K562 (cell line): ENCODE results near the gene WIPF2. TPM values are rescaled to one million over a fixed set of nuclear protein-coding genes. Genes with fewer than 3 reads are reported as not detected.

Experiments
- ATAC-seq: fragments of 200-7000 bp; cut with Tn5 transposase; 3 replicates; pipeline ENCODE4 v1.9.1; 2020; ENCODE audit warnings: moderate library complexity
- BruUV-seq: library from RNA; stranded (reverse); fragments of 400-500 nt; replicated peaks from 2 replicates; lab custom pipeline; 2021; lab: Mats Ljungman, UMichigan
- CTCF ChIA-PET: fragments of 300-600 bp; formaldehyde crosslinking; extraction: SDS; loops from one replicate; lab custom pipeline; 2021; ENCODE audit warnings: low intra/inter-chr PET ratio; lab: Yijun Ruan, JAX
- POLR2A ChIA-PET: fragments of 300-600, 350-650 bp; sonication (Branson Sonifier 250); formaldehyde crosslinking; extraction: SDS; loops from one replicate; lab custom pipeline; 2021; ENCODE audit warnings: antibody characterized with exemption, inconsistent platforms; lab: Yijun Ruan, JAX
- DNase-seq, 4 experiments: peaks; one replicate each; pipeline versions ENCODE4 v3.0.0 to v3.0.0-alpha.2; 2011 to 2018; ENCODE audit warnings: low spot score in 3 of 4, mixed read lengths in 3 of 4; ENCODE audit errors: extremely low read depth in 1 of 4
- FAIRE-seq: peaks from 2 replicates; lab custom pipeline; 2011; peaks lifted over from hg19 to GRCh38; lab: Jason Lieb, UNC
- H2AFZ ChIP-seq: 2 replicates; pipeline ENCODE4 v1.6.0; 2011; ENCODE audit warnings: low read depth, low read length, control low read depth, inconsistent platforms
- H3K27ac ChIP-seq: fragments of 200-600 bp; 3 replicates; pipeline ENCODE4 v1.8.0; 2011; ENCODE audit warnings: low read depth, mild to moderate bottlenecking, control low read depth, inconsistent platforms, low read length, moderate library complexity, mixed read lengths; ENCODE audit errors: extremely low read depth
- H3K27me3 ChIP-seq, 2 experiments: fragments of 300-600 bp in 1 of 2; 2 replicates in 1 of 2; 3 replicates in 1 of 2; pipeline versions ENCODE4 v1.6.0 to v1.8.0; 2011; ENCODE audit warnings: inconsistent platforms in 2 of 2, low read length in 2 of 2, mild to moderate bottlenecking in 1 of 2, mixed read lengths in 1 of 2, moderate library complexity in 1 of 2; ENCODE audit not compliant: control insufficient read depth in 2 of 2, insufficient read depth in 2 of 2
- H3K36me3 ChIP-seq: fragments of 300-600 bp; 3 replicates; pipeline ENCODE4 v1.8.0; 2011; ENCODE audit warnings: mild to moderate bottlenecking, low read length, inconsistent platforms; ENCODE audit not compliant: control insufficient read depth, insufficient read depth
- H3K4me1 ChIP-seq, 2 experiments: fragments of 200-600 bp in 1 of 2; replicated peaks in 1 of 2; 2 replicates in 1 of 2; 3 replicates in 1 of 2; pipeline versions ENCODE4 v1.5.1 to v1.8.0; 2011; ENCODE audit warnings: inconsistent platforms in 2 of 2, low read length in 2 of 2, mild to moderate bottlenecking in 1 of 2, mixed read lengths in 1 of 2, moderate library complexity in 1 of 2; ENCODE audit not compliant: control insufficient read depth in 2 of 2, insufficient read depth in 2 of 2
- H3K4me2 ChIP-seq: 2 replicates; pipeline ENCODE4 v1.6.1; 2011; ENCODE audit warnings: low read length, control low read depth, inconsistent platforms, mixed read lengths; ENCODE audit not compliant: insufficient read depth
- H3K4me3 ChIP-seq: fragments of 200-600 bp; sonication (generic), shearing (Covaris generic); 2 replicates; pipeline ENCODE4 v1.5.1; 2016; ENCODE audit warnings: control low read depth, inconsistent platforms
- H3K79me2 ChIP-seq: fragments of 200-600 bp; 3 replicates; pipeline ENCODE4 v1.8.0; 2011; ENCODE audit warnings: low read length, inconsistent platforms; ENCODE audit not compliant: control insufficient read depth, insufficient read depth
- H3K9ac ChIP-seq, 2 experiments: 2 replicates each; pipeline versions ENCODE4 v1.6.0 to v1.6.1; 2011; ENCODE audit warnings: low read depth in 2 of 2, low read length in 2 of 2, control low read depth in 1 of 2, inconsistent platforms in 1 of 2, mild to moderate bottlenecking in 1 of 2, mixed read lengths in 1 of 2; ENCODE audit not compliant: insufficient read depth in 1 of 2
- H3K9me1 ChIP-seq: one replicate; pipeline ENCODE4 v1.6.0; 2011; ENCODE audit warnings: inconsistent platforms, mild to moderate bottlenecking, low read length, moderate library complexity; ENCODE audit not compliant: control insufficient read depth, insufficient read depth
- H3K9me3 ChIP-seq: replicated peaks from 2 replicates; pipeline ENCODE4 v1.5.1; 2011; ENCODE audit warnings: low read depth, low read length, inconsistent platforms; ENCODE audit not compliant: control insufficient read depth, insufficient read depth
- H4K20me1 ChIP-seq: replicated peaks from 2 replicates; pipeline ENCODE4 v1.6.1; 2011; ENCODE audit warnings: low read length, inconsistent platforms, mixed read lengths; ENCODE audit not compliant: control insufficient read depth, insufficient read depth
- ARHGAP35 ChIP-seq: fragments of 450-650 bp; IDR thresholded peaks from 2 replicates; pipeline ENCODE4 v1.6.1; 2018; ENCODE audit not compliant: partially characterized antibody
- ATF1 ChIP-seq, 2 experiments: fragments of 450-650 bp in 1 of 2; IDR thresholded peaks; 2 replicates each; pipeline ENCODE4 v1.6.1; 2016; ENCODE audit warnings: missing compliant biosample characterization in 1 of 2, missing genetic modification characterization in 1 of 2
- DPF2 ChIP-seq: fragments of 450-650 bp; IDR thresholded peaks from 2 replicates; pipeline ENCODE4 v1.6.1; 2016
- FOXJ2 ChIP-seq: fragments of 200-800 bp; sonication (Bioruptor generic); IDR thresholded peaks from 2 replicates; pipeline ENCODE4 v1.6.1; 2016; ENCODE audit warnings: missing genetic modification characterization, missing compliant biosample characterization
- NCOA1 ChIP-seq: fragments of 450-650 bp; IDR thresholded peaks from 2 replicates; pipeline ENCODE4 v1.6.1; 2016; ENCODE audit warnings: low read depth
- TCF3 ChIP-seq: sonication (generic); formaldehyde crosslinking; IDR thresholded peaks from 2 replicates; pipeline ENCODE4 v1.4.0; 2020; ENCODE audit warnings: mild to moderate bottlenecking, missing genetic modification reagents
- ZNF57 ChIP-seq: fragments of 450-650 bp; formaldehyde crosslinking; IDR thresholded peaks from 2 replicates; pipeline ENCODE4 v1.4.0; 2020; ENCODE audit warnings: mild to moderate bottlenecking, moderate library complexity
- WGBS: fragments of 100-300 bp; shearing (Covaris generic); methylation state at CpG from one replicate; pipeline ENCODE4 v1.1.6; 2016; ENCODE audit warnings: low coverage, mixed read lengths; ENCODE audit not compliant: insufficient coverage; ENCODE audit errors: missing lambda C conversion rate; 5-methylcytosine and 5-hydroxymethylcytosine counted together
- in situ Hi-C: fragments of 300-500 bp; cut with MboI; formaldehyde crosslinking; loops from 4 replicates; pipeline ENCODE4 v1.15.0; 2018; ENCODE audit warnings: inconsistent platforms, mixed read lengths
- intact Hi-C: fragments of 100-400 bp; cut with micrococcal nuclease; formaldehyde crosslinking; loops from 2 replicates; pipeline ENCODE4 v1.14.2; 2022
- polyA plus RNA-seq, 8 experiments: library from polyadenylated mRNA; depleted of rRNA in 4 of 8; stranded (reverse) in 5 of 8; unstranded in 3 of 8; fragments of >200 nt; fragmentation: Nextera tagmentation in 2 of 8; fragmentation: Illumina TruSeq in 1 of 8; extraction: Ambion mirVana in 2 of 8; extraction: Trizol in 1 of 8; gene quantifications; 2 replicates each; pipeline versions ENCODE4 v1.2.1 to v1.2.3, GENCODE V29; 2011 to 2014; ENCODE audit warnings: inconsistent platforms in 1 of 8, missing spikeins in 1 of 8
- total RNA-seq, 7 experiments: library from RNA; depleted of rRNA in 6 of 7; stranded (reverse); fragments of >200 nt in 6 of 7; fragmentation: Illumina TruSeq in 2 of 7; extraction: Trizol in 2 of 7; gene quantifications; 2 replicates each; pipeline versions ENCODE4 v1.2.1 to v1.2.3, GENCODE V29; 2011 to 2021; ENCODE audit warnings: low replicate concordance in 1 of 7
- TF ChIP-seq, protein P1 (sequence below): fragments of 450-650 bp; IDR thresholded peaks from 2 replicates; pipeline ENCODE4 v1.6.1; 2016
- TF ChIP-seq, protein P2 (sequence below): fragments of 450-650 bp; formaldehyde crosslinking; conservative IDR thresholded peaks from 2 replicates; pipeline ENCODE4 v1.4.0; 2022; ENCODE audit warnings: mild to moderate bottlenecking, missing genetic modification characterization
- TF ChIP-seq, protein P3 (sequence below): fragments of 450-650 bp; formaldehyde crosslinking; IDR thresholded peaks from 2 replicates; pipeline ENCODE4 v1.4.0; 2020; ENCODE audit warnings: mild to moderate bottlenecking, mixed read lengths
- TF ChIP-seq, protein P4 (sequence below): fragments of 150-350 bp; conservative IDR thresholded peaks from 2 replicates; pipeline ENCODE4 v1.6.1; 2014; ENCODE audit warnings: low read length
- TF ChIP-seq, protein P5 (sequence below): fragments of 200-800 bp; sonication (Bioruptor generic); IDR thresholded peaks from 2 replicates; pipeline ENCODE4 v1.6.1; 2017; ENCODE audit warnings: missing genetic modification characterization, missing compliant biosample characterization

Gene WIPF2
- total and polyA plus RNA-seq, 9 of the 15 experiments (the other 6 are each of a cell fraction or from before 2014, with no cell fraction given), result 3.6 to 15.0 (median 5.3) TPM

DNA sequence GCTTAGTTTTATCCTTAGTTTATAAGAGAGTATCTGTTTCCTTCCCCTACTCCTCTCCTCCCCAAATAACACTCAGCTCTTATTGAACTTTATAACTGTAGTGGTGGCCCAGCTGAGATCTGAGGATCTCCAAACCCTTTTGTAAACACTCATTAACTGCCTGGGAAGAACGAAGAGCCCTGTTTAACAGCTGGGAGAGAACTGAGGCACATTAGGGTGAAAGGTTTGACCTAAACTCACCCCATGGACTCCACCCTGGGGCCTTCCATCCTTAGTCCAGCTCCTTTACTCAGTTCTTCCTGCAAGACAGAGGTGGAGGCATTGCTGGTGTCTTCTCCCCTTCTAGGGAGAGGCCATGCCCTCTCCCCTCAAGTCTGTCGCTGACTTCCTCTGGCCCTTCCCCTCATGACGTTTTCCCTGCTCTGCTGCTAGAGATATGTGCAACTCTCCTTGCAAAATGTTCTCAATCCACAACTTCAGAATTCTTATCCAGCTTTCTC, 88.7 kb downstream of the WIPF2 start:
- H3K9ac ChIP-seq, result peak overlapping the region; percentile 8 to 75; a peak in 3 of 4 replicates
- POLR2A ChIA-PET, result interaction anchor here (0.5 to 3.3 kb wide), 16 partner anchors 9 to 1682 kb away, joined by 3 to 23 read pairs (median 4); partner anchors contain the start of gene CDC6
- 0% methylated on average over 2 of the region's 3 CpGs for WGBS
- intact Hi-C loops (loop anchor here (5.0 to 10.0 kb wide), 2 partner anchors 35 to 227 kb away; no protein-coding TSS in a partner anchor), in situ Hi-C loops (no loop called here)
- H3K4me1 ChIP-seq, result peaks cover 34 to 43% of the 10 kb centered on the region in 2 experiments
- BruUV-seq, result no TSS peak
- no peaks in the 10 kb centered on the region; the same call in 2 of the 3 replicates for H3K79me2 ChIP-seq
- peaks cover 22% of the 10 kb centered on the region for H3K36me3 ChIP-seq
- DNase-seq, result peak in 2 of 4 experiments; percentile 50 to 73
- peak overlapping the region; percentile 5; the same call in 1 of the 2 replicates for H2AFZ ChIP-seq
- FAIRE-seq, result peak; percentile 64
- no peak overlapping the region for H3K4me3 ChIP-seq
- H3K27me3 ChIP-seq, result no peaks in the 10 kb centered on the region
- H3K9me3 ChIP-seq, result no peaks in the 10 kb centered on the region
- H4K20me1 ChIP-seq, result no peaks in the 10 kb centered on the region
- CTCF ChIA-PET, result no interaction called here
- ATAC-seq, result peak; percentile 47
- no peaks in the 10 kb centered on the region for H3K9me1 ChIP-seq
- H3K27ac ChIP-seq, result peak overlapping the region; percentile 49
- peak overlapping the region; percentile 38; the same call in 1 of the 2 replicates for H3K4me2 ChIP-seq
- TF ChIP-seq, protein P1, sequence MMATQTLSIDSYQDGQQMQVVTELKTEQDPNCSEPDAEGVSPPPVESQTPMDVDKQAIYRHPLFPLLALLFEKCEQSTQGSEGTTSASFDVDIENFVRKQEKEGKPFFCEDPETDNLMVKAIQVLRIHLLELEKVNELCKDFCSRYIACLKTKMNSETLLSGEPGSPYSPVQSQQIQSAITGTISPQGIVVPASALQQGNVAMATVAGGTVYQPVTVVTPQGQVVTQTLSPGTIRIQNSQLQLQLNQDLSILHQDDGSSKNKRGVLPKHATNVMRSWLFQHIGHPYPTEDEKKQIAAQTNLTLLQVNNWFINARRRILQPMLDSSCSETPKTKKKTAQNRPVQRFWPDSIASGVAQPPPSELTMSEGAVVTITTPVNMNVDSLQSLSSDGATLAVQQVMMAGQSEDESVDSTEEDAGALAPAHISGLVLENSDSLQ, result 0 out of 2 replicates have a peak, but pooled peaks have one; percentile 17
- TF ChIP-seq ARHGAP35 (peak; percentile 13), TCF3 (CRISPR knock-in tag) (0 out of 2 replicates have a peak, but pooled peaks have one; percentile 22), NCOA1 (no peak), FOXJ2 (tag) (no peak), ATF1 (CRISPR knock-in tag; IDR thresholded peaks at IDR 0.05) (no peak), ATF1 (tag; IDR thresholded peaks at IDR 0.05) (peak; percentile 69), ZNF57 (no peak), DPF2 (peak; percentile 35)
- TF ChIP-seq, protein P2, sequence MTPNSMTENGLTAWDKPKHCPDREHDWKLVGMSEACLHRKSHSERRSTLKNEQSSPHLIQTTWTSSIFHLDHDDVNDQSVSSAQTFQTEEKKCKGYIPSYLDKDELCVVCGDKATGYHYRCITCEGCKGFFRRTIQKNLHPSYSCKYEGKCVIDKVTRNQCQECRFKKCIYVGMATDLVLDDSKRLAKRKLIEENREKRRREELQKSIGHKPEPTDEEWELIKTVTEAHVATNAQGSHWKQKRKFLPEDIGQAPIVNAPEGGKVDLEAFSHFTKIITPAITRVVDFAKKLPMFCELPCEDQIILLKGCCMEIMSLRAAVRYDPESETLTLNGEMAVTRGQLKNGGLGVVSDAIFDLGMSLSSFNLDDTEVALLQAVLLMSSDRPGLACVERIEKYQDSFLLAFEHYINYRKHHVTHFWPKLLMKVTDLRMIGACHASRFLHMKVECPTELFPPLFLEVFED (CRISPR knock-in tag), result no peak
- TF ChIP-seq, protein P3, sequence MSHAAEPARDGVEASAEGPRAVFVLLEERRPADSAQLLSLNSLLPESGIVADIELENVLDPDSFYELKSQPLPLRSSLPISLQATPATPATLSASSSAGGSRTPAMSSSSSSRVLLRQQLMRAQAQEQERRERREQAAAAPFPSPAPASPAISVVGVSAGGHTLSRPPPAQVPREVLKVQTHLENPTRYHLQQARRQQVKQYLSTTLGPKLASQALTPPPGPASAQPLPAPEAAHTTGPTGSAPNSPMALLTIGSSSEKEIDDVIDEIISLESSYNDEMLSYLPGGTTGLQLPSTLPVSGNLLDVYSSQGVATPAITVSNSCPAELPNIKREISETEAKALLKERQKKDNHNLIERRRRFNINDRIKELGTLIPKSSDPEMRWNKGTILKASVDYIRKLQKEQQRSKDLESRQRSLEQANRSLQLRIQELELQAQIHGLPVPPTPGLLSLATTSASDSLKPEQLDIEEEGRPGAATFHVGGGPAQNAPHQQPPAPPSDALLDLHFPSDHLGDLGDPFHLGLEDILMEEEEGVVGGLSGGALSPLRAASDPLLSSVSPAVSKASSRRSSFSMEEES (CRISPR knock-in tag), result no peak
- TF ChIP-seq, protein P4, sequence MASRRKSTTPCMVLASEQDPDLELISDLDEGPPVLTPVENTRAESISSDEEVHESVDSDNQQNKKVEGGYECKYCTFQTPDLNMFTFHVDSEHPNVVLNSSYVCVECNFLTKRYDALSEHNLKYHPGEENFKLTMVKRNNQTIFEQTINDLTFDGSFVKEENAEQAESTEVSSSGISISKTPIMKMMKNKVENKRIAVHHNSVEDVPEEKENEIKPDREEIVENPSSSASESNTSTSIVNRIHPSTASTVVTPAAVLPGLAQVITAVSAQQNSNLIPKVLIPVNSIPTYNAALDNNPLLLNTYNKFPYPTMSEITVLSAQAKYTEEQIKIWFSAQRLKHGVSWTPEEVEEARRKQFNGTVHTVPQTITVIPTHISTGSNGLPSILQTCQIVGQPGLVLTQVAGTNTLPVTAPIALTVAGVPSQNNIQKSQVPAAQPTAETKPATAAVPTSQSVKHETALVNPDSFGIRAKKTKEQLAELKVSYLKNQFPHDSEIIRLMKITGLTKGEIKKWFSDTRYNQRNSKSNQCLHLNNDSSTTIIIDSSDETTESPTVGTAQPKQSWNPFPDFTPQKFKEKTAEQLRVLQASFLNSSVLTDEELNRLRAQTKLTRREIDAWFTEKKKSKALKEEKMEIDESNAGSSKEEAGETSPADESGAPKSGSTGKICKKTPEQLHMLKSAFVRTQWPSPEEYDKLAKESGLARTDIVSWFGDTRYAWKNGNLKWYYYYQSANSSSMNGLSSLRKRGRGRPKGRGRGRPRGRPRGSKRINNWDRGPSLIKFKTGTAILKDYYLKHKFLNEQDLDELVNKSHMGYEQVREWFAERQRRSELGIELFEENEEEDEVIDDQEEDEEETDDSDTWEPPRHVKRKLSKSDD, result no peak
- TF ChIP-seq, protein P5, sequence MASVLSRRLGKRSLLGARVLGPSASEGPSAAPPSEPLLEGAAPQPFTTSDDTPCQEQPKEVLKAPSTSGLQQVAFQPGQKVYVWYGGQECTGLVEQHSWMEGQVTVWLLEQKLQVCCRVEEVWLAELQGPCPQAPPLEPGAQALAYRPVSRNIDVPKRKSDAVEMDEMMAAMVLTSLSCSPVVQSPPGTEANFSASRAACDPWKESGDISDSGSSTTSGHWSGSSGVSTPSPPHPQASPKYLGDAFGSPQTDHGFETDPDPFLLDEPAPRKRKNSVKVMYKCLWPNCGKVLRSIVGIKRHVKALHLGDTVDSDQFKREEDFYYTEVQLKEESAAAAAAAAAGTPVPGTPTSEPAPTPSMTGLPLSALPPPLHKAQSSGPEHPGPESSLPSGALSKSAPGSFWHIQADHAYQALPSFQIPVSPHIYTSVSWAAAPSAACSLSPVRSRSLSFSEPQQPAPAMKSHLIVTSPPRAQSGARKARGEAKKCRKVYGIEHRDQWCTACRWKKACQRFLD, result 0 out of 2 replicates have a peak, but pooled peaks have one; percentile 30
